Ureter (tissue), 1 donor: ENCODE results near the gene ATP2B2. TPM values are rescaled to one million over a fixed set of nuclear protein-coding genes. Genes with fewer than 3 reads are reported as not detected.

Experiments
- DNase-seq: peaks from one replicate; pipeline ENCODE4 v3.0.0-alpha.2; 2020; ENCODE audit warnings: low spot score
- total RNA-seq: library from RNA; stranded (reverse); gene quantifications from one replicate; pipeline ENCODE4 v1.2.4, GENCODE V29; 2023
- donor health status: DM: yes; HTN: yes; CAD: no.

Gene ATP2B2
- total RNA-seq, 1 donor from 2014 or later, result not detected

- DNase-seq, result no peak
Observed at GRCh38 chr3:10330319-10330718, 175.1 kb downstream of the ATP2B2 start.

- no peak for DNase-seq
Observed at GRCh38 chr3:10329495-10330015, 175.8 kb downstream of the ATP2B2 start.

- no peak for DNase-seq
Observed at GRCh38 chr3:10328460-10329071, 176.8 kb downstream of the ATP2B2 start.

- DNase-seq, result no peak
Observed at GRCh38 chr3:10327592-10327991, 177.8 kb downstream of the ATP2B2 start.

- DNase-seq, result no peak
Observed at GRCh38 chr3:10322352-10322710, 183.1 kb downstream of the ATP2B2 start.

- DNase-seq, result no peak
Observed at GRCh38 chr3:10321630-10322351, 183.6 kb downstream of the ATP2B2 start.

GRCh38 chr3:10320320-10320677 is 185.1 kb downstream of the ATP2B2 start:
- DNase-seq, result no peak

GRCh38 chr3:10319804-10320203 is 185.6 kb downstream of the ATP2B2 start:
- no peak for DNase-seq

- DNase-seq, result no peak
Observed at GRCh38 chr3:10319251-10319650, 186.1 kb downstream of the ATP2B2 start.

GRCh38 chr3:10317961-10318350 is 187.4 kb downstream of the ATP2B2 start:
- DNase-seq, result no peak

GRCh38 chr3:10317311-10317960 is 187.9 kb downstream of the ATP2B2 start:
- DNase-seq, result no peak

- no peak for DNase-seq
Observed at GRCh38 chr3:10315771-10316344, 189.5 kb downstream of the ATP2B2 start.

- no peak for DNase-seq
Observed at GRCh38 chr3:10315101-10315500, 190.3 kb downstream of the ATP2B2 start.

- DNase-seq, result no peak
Observed at GRCh38 chr3:10312861-10313260, 192.5 kb downstream of the ATP2B2 start.

GRCh38 chr3:10312391-10312790 is 193.0 kb downstream of the ATP2B2 start:
- DNase-seq, result no peak

GRCh38 chr3:10311710-10312109 is 193.7 kb downstream of the ATP2B2 start:
- no peak for DNase-seq

- DNase-seq, result no peak
Observed at GRCh38 chr3:10310578-10310977, 194.8 kb downstream of the ATP2B2 start.

- DNase-seq, result no peak
Observed at GRCh38 chr3:10309736-10310135, 195.7 kb downstream of the ATP2B2 start.

- DNase-seq, result no peak
Observed at GRCh38 chr3:10308678-10309077, 196.7 kb downstream of the ATP2B2 start.

GRCh38 chr3:10306156-10306555 is 199.2 kb downstream of the ATP2B2 start:
- no peak for DNase-seq

GRCh38 chr3:10305331-10305902 is 200.0 kb downstream of the ATP2B2 start:
- DNase-seq, result no peak

GRCh38 chr3:10304905-10305304 is 200.5 kb downstream of the ATP2B2 start:
- no peak for DNase-seq
